Vagina (tissue), 2 donors: ENCODE data around the gene MPHOSPH6.

Experiments used
- CTCF ChIP-seq, 3 experiments: fragments of 450-650 bp in 2 of 3; fragments of 200-600 bp in 1 of 3; sonication (generic) in 1 of 3; IDR thresholded peaks; one replicate each; pipeline ENCODE4 v1.5.1; 2017 to 2019; ENCODE audit warnings: antibody characterized with exemption in 3 of 3, mild to moderate bottlenecking in 2 of 3, moderate library complexity in 2 of 3
- POLR2A ChIP-seq, 2 donors: fragments of 450-650 bp; IDR thresholded peaks; one replicate each; pipeline ENCODE4 v1.6.1; 2017; ENCODE audit warnings: antibody characterized with exemption in 2 of 2, mild to moderate bottlenecking in 2 of 2, moderate library complexity in 2 of 2
- POLR2AphosphoS5 ChIP-seq, 2 donors: sonication (generic); formaldehyde crosslinking; IDR thresholded peaks; one replicate each; pipeline ENCODE4 v1.9.0; 2017; ENCODE audit warnings: antibody characterized with exemption in 2 of 2, mild to moderate bottlenecking in 2 of 2, low read depth in 1 of 2; ENCODE audit not compliant: insufficient read depth in 1 of 2

- no peak for TF ChIP-seq POLR2A (IDR thresholded peaks at IDR 0.05)
- TF ChIP-seq CTCF (IDR thresholded peaks at IDR 0.05) = no peak
- no peak for TF ChIP-seq POLR2AphosphoS5 (IDR thresholded peaks at IDR 0.05; ENCODE audit: insufficient read depth in 1 of 2, low read depth in 1 of 2)
Observed at GRCh38 chr16:82157534-82157812, 12.6 kb downstream of the MPHOSPH6 start.
